ENCODE results near the gene COL2A1. TPM values are rescaled to one million over a fixed set of nuclear protein-coding genes. Genes with fewer than 3 reads are reported as not detected.

Gene COL2A1
- total and polyA plus RNA-seq, 2 donors (not counting 3 experiments of a cell fraction or from before 2014, with no cell fraction given): not detected

- Histone ChIP-seq H3K4me1 (ENCODE audit: control insufficient read depth, extremely low read depth, insufficient read depth, low read length) (peaks cover 7% of the 10 kb centered on the region), H3K9me3 (replicated peaks; ENCODE audit: control insufficient read depth, insufficient read depth, low read length) (no peaks in the 10 kb centered on the region), H3K27ac (ENCODE audit: insufficient read depth, low read depth, low read length) (no peak overlapping the region), H3K9me1 (replicated peaks; ENCODE audit: control insufficient read depth, extremely low read depth, insufficient read depth, low read length) (no peaks in the 10 kb centered on the region), H3K79me2 (ENCODE audit: control insufficient read depth, insufficient read depth, low read length) (no peaks in the 10 kb centered on the region), H3K9ac (replicated peaks; ENCODE audit: extremely low read depth, insufficient read depth, low read length) (no peak overlapping the region), H2AFZ (ENCODE audit: low read depth, low read length) (peak overlapping the region; percentile 99), H3K36me3 (ENCODE audit: control insufficient read depth in 2 of 2, extremely low read depth in 1 of 2, insufficient read depth in 2 of 2, low read length in 2 of 2) (peaks cover 0 to 2% of the 10 kb centered on the region in 2 experiments), H3K4me3 (replicated peaks in 1 of 3; ENCODE audit: insufficient read depth in 1 of 3, low read depth in 1 of 3, low read length in 3 of 3) (peak overlapping the region; percentile 59 to 87 (median 70)), H3K4me2 (ENCODE audit: insufficient read depth, low read length) (peak overlapping the region; percentile 83), H4K20me1 (replicated peaks; ENCODE audit: control insufficient read depth, extremely low read depth, insufficient read depth, low read length) (no peaks in the 10 kb centered on the region), H3K27me3 (ENCODE audit: control insufficient read depth in 2 of 2, insufficient read depth in 2 of 2, low read length in 2 of 2) (peaks cover 0 to 4% of the 10 kb centered on the region in 2 experiments)
- DNase-seq (ENCODE audit: low read depth, low spot score) (peak; percentile 26), FAIRE-seq (peak; percentile 54)
- intact Hi-C loops (cut with micrococcal nuclease): loop anchor here (1.0 to 10.0 kb wide), 3 partner anchors 38 to 651 kb away; partner anchors contain the start of gene COL2A1
- BruUV-seq (replicated peaks): TSS peak; percentile 36
- POLR2A ChIA-PET: no interaction called here
- dilution Hi-C loops (cut with MboI; ENCODE audit: extremely low pct_ligation_motif_present, low sequenced_read_pairs): no loop called here
- no peak for TF ChIP-seq CTCF (IDR thresholded peaks at IDR 0.05; ENCODE audit: extremely low read depth in 1 of 2, insufficient read depth in 1 of 2, low read depth in 1 of 2, low read length in 2 of 2)
- TF ChIP-seq FOS (IDR thresholded peaks at IDR 0.05; ENCODE audit: borderline replicate concordance, insufficient read depth, low read length): no peak
- TF ChIP-seq MAX (IDR thresholded peaks at IDR 0.05; ENCODE audit: insufficient read depth, insufficient read length): no peak
- no peak for TF ChIP-seq POLR2A (IDR thresholded peaks at IDR 0.05; ENCODE audit: low read depth, low read length)
- TF ChIP-seq GATA2 (IDR thresholded peaks at IDR 0.05; ENCODE audit: insufficient read depth, insufficient read length, low read depth, low read length): no peak
- TF ChIP-seq JUN (IDR thresholded peaks at IDR 0.05; ENCODE audit: borderline replicate concordance, insufficient read depth, insufficient read length, low read depth): no peak
- no peak for TF ChIP-seq EZH2 (IDR thresholded peaks at IDR 0.05; ENCODE audit: borderline replicate concordance, low read depth, low read length, severe bottlenecking)
- TF ChIP-seq MYC (IDR thresholded peaks at IDR 0.05; ENCODE audit: low read depth, low read length): no peak
- CTCF ChIA-PET: interaction anchor here (0.7 to 5.9 kb wide), 18 partner anchors 10 to 654 kb away, joined by 3 to 56 read pairs (median 4); partner anchors contain the start of gene VDR
These were observed 40.1 kb downstream of the COL2A1 start for GRCh38 chr12:47964106-47964728.

Measured in endothelial cell of umbilical vein (primary cell).